DND-41 (cell line): Measurements from ENCODE around the gene IFNA17.
"Not testable (repeated sequence)": the region's sequence is repeated elsewhere in the genome, so short reads cannot be mapped to it uniquely, and the experiment has no call there.

Source experiments
- EZH2 ChIP-seq: IDR thresholded peaks from 3 replicates; pipeline ENCODE4 v1.6.1; 2012; ENCODE audit warnings: borderline replicate concordance, low read depth, mild to moderate bottlenecking, moderate library complexity, low read length, inconsistent platforms; ENCODE audit not compliant: severe bottlenecking
- TF ChIP-seq, protein P1 (sequence below): IDR thresholded peaks from 2 replicates; pipeline ENCODE4 v1.5.1; 2012; ENCODE audit warnings: borderline replicate concordance, low read length, moderate library complexity, mild to moderate bottlenecking; ENCODE audit not compliant: poor library complexity, severe bottlenecking; ENCODE audit errors: extremely low read depth

DNA sequence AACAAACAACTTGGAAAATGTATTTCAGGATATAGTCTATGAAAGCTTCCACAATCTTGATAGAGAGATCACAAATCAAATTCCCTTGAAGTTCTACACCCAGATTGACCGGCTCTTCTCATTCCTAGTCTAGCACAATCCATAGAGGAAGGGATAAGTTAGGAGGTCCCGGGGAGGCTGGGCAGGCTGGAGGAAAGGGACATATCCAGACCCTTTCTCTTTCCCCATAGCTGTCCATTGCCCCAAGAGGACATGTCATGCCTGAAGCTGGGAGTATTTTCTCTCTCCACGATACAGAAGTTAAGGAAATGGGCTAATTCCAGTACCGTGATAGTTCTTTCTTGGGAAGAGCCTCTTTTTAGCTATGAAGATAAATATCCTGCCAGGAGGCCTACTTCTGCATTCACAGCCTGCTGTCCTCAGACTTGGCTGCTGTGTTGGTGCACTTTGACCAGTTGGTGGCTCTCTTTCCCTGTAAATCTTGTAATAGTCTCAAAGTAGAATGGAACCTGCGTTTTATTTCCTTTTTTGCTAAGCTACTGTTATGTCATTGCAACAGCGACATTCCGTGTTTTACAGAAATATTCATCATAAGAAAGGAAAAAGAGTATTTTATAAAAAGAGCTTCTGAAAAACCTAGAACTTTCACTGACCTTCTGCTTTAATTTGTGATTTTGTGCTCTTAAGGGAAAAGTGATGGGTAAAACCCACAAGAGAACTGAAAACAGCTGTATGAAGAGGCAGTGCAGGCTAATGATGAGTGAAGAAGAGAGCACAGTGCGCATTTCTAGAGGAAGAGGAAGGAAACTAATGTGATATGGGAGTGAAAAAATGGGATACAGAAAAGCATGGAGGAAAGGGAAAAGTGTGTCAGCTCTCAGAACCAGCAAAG, 7.7 kb upstream of the IFNA17 start:
- TF ChIP-seq, protein P1, sequence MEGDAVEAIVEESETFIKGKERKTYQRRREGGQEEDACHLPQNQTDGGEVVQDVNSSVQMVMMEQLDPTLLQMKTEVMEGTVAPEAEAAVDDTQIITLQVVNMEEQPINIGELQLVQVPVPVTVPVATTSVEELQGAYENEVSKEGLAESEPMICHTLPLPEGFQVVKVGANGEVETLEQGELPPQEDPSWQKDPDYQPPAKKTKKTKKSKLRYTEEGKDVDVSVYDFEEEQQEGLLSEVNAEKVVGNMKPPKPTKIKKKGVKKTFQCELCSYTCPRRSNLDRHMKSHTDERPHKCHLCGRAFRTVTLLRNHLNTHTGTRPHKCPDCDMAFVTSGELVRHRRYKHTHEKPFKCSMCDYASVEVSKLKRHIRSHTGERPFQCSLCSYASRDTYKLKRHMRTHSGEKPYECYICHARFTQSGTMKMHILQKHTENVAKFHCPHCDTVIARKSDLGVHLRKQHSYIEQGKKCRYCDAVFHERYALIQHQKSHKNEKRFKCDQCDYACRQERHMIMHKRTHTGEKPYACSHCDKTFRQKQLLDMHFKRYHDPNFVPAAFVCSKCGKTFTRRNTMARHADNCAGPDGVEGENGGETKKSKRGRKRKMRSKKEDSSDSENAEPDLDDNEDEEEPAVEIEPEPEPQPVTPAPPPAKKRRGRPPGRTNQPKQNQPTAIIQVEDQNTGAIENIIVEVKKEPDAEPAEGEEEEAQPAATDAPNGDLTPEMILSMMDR, result peak; percentile 77
- TF ChIP-seq EZH2, result not testable (repeated sequence)
